Gastroesophageal sphincter (tissue), 4 donors: Measurements from ENCODE around the gene AMPD3. TPM values are rescaled to one million over a fixed set of nuclear protein-coding genes. Genes with fewer than 3 reads are reported as not detected.

Experiments
- ATAC-seq: fragments of 150-250 bp; one replicate; pipeline ENCODE4 v1.9.1; 2016; ENCODE audit warnings: mild to moderate bottlenecking, moderate library complexity
- H3K27ac ChIP-seq, 4 donors: fragments of 200-600 bp; sonication (generic) in 3 of 4; 1 replicate in 3 of 4; 2 replicates in 1 of 4; pipeline ENCODE4 v1.5.1; 2016 to 2019
- H3K27me3 ChIP-seq: fragments of 200-600 bp; sonication (generic); one replicate; pipeline ENCODE4 v1.5.1; 2019
- H3K36me3 ChIP-seq, 2 donors: fragments of 200-600 bp; sonication (generic); one replicate each; pipeline ENCODE4 v1.5.1; 2019; ENCODE audit warnings: control low read depth in 1 of 2
- H3K4me1 ChIP-seq, 3 donors: fragments of 200-600 bp; sonication (generic); 1 replicate in 2 of 3; 2 replicates in 1 of 3; pipeline ENCODE4 v1.5.1; 2016 to 2019; ENCODE audit warnings: control low read depth in 2 of 3
- H3K4me3 ChIP-seq, 2 donors: fragments of 200-600 bp; sonication (generic); one replicate each; pipeline ENCODE4 v1.5.1; 2019; ENCODE audit warnings: mild to moderate bottlenecking in 1 of 2, moderate library complexity in 1 of 2
- H3K9me3 ChIP-seq, 3 donors: fragments of 200-600 bp; sonication (generic); one replicate each; pipeline ENCODE4 v1.5.1; 2017 to 2019; ENCODE audit warnings: control low read depth in 2 of 3
- CTCF ChIP-seq, 4 experiments: fragments of 200-600 bp in 2 of 4; fragments of 450-650 bp in 2 of 4; sonication (generic) in 1 of 4; IDR thresholded peaks; one replicate each; pipeline ENCODE4 v1.5.1; 2017 to 2019; ENCODE audit warnings: antibody characterized with exemption in 4 of 4, mild to moderate bottlenecking in 2 of 4, moderate library complexity in 2 of 4
- EP300 ChIP-seq: sonication (generic); formaldehyde crosslinking; IDR thresholded peaks from one replicate; pipeline ENCODE4 v1.6.1; 2017; ENCODE audit warnings: antibody characterized with exemption, mild to moderate bottlenecking
- POLR2A ChIP-seq, 2 donors: fragments of 450-650 bp; IDR thresholded peaks; one replicate each; pipeline ENCODE4 v1.6.1; 2017; ENCODE audit warnings: antibody characterized with exemption in 2 of 2, mild to moderate bottlenecking in 2 of 2, moderate library complexity in 1 of 2
- POLR2AphosphoS5 ChIP-seq: sonication (generic); formaldehyde crosslinking; IDR thresholded peaks from one replicate; pipeline ENCODE4 v1.6.1; 2017; ENCODE audit warnings: antibody characterized with exemption
- WGBS, 2 donors: methylation state at CpG; one replicate each; pipeline ENCODE4 v1.1.5; 2018; ENCODE audit warnings: low coverage in 1 of 2; 5-methylcytosine and 5-hydroxymethylcytosine counted together
- total RNA-seq, 4 donors: library from RNA; depleted of rRNA; stranded (reverse); fragments of >200 nt; gene quantifications; one replicate each; pipeline ENCODE4 v1.1.0, GENCODE V29; 2016

AMPD3 gene
- total RNA-seq, 4 donors from 2014 or later: 4.3 to 7.3 (median 5.4) TPM

GRCh38 chr11:10441652-10442503 lies 13.2 kb upstream of the AMPD3 start:
- ATAC-seq: no peak
- H3K27me3 ChIP-seq: no peaks in the 10 kb centered on the region
- no peaks in the 10 kb centered on the region for H3K36me3 ChIP-seq
- H3K9me3 ChIP-seq: no peaks in the 10 kb centered on the region
- WGBS, 2 donors: 86 to 96% methylated on average over 4 to 6 of the region's 8 CpGs
- no peak overlapping the region for H3K4me3 ChIP-seq
- TF ChIP-seq EP300 (no peak), CTCF (IDR thresholded peaks at IDR 0.05) (no peak), POLR2AphosphoS5 (no peak), POLR2A (IDR thresholded peaks at IDR 0.05) (no peak)
- no peak overlapping the region for H3K27ac ChIP-seq
- no peaks in the 10 kb centered on the region for H3K4me1 ChIP-seq

- Histone ChIP-seq H3K4me1 (no peaks in the 10 kb centered on the region), H3K4me3 (no peak overlapping the region), H3K27me3 (no peaks in the 10 kb centered on the region), H3K9me3 (no peaks in the 10 kb centered on the region), H3K36me3 (no peaks in the 10 kb centered on the region), H3K27ac (no peak overlapping the region)
- WGBS, 2 donors: 78 to 87% methylated on average over 7 of the region's 7 CpGs
- TF ChIP-seq POLR2A (IDR thresholded peaks at IDR 0.05): no peak
- ATAC-seq: no peak
These were observed 11.9 kb upstream of the AMPD3 start for GRCh38 chr11:10443152-10443551.

- no peak overlapping the region for H3K27ac ChIP-seq
These were observed 11.3 kb upstream of the AMPD3 start for GRCh38 chr11:10443721-10444235.

GRCh38 chr11:10444725-10445315 lies 10.2 kb upstream of the AMPD3 start:
- H3K27me3 ChIP-seq: no peaks in the 10 kb centered on the region
- no peaks in the 10 kb centered on the region for H3K36me3 ChIP-seq
- TF ChIP-seq POLR2AphosphoS5 (no peak), CTCF (IDR thresholded peaks at IDR 0.05) (no peak), EP300 (no peak), POLR2A (IDR thresholded peaks at IDR 0.05) (no peak)
- no peaks in the 10 kb centered on the region for H3K9me3 ChIP-seq
- WGBS, 2 donors: 91 to 100% methylated on average over 3 of the region's 4 CpGs
- H3K4me3 ChIP-seq: no peak overlapping the region
- no peak overlapping the region for H3K27ac ChIP-seq
- ATAC-seq: no peak
- H3K4me1 ChIP-seq: no peaks in the 10 kb centered on the region

More at GRCh38 chr11:10443721-10444235, 11.3 kb upstream of the AMPD3 start:
- ATAC-seq: no peak
- H3K36me3 ChIP-seq: no peaks in the 10 kb centered on the region
- no peak overlapping the region for H3K4me3 ChIP-seq
- no peaks in the 10 kb centered on the region for H3K4me1 ChIP-seq
- H3K9me3 ChIP-seq: no peaks in the 10 kb centered on the region
- no peaks in the 10 kb centered on the region for H3K27me3 ChIP-seq
- WGBS, 2 donors: 92 to 100% methylated on average over 2 of the region's 4 CpGs
- no peak for TF ChIP-seq POLR2AphosphoS5
- TF ChIP-seq EP300: no peak
- no peak for TF ChIP-seq CTCF (IDR thresholded peaks at IDR 0.05)
- no peak for TF ChIP-seq POLR2A (IDR thresholded peaks at IDR 0.05)

GRCh38 chr11:10447445-10447844 lies 7.6 kb upstream of the AMPD3 start:
- no peak for TF ChIP-seq EP300
- TF ChIP-seq CTCF (IDR thresholded peaks at IDR 0.05): no peak
- TF ChIP-seq POLR2AphosphoS5: no peak
- no peak for TF ChIP-seq POLR2A (IDR thresholded peaks at IDR 0.05)
- no peak for ATAC-seq
- Histone ChIP-seq H3K4me3 (no peak overlapping the region), H3K4me1 (peaks cover 0 to 19% (median 0%) of the 10 kb centered on the region in 3 donors), H3K9me3 (no peaks in the 10 kb centered on the region), H3K27me3 (peaks cover 12% of the 10 kb centered on the region), H3K36me3 (no peaks in the 10 kb centered on the region), H3K27ac (no peak overlapping the region)
- 97 to 100% methylated on average over 1 to 2 of the region's 2 CpGs for WGBS, 2 donors
